ENCODE data around the gene PSMC3.

The PSMC3 gene

DNA sequence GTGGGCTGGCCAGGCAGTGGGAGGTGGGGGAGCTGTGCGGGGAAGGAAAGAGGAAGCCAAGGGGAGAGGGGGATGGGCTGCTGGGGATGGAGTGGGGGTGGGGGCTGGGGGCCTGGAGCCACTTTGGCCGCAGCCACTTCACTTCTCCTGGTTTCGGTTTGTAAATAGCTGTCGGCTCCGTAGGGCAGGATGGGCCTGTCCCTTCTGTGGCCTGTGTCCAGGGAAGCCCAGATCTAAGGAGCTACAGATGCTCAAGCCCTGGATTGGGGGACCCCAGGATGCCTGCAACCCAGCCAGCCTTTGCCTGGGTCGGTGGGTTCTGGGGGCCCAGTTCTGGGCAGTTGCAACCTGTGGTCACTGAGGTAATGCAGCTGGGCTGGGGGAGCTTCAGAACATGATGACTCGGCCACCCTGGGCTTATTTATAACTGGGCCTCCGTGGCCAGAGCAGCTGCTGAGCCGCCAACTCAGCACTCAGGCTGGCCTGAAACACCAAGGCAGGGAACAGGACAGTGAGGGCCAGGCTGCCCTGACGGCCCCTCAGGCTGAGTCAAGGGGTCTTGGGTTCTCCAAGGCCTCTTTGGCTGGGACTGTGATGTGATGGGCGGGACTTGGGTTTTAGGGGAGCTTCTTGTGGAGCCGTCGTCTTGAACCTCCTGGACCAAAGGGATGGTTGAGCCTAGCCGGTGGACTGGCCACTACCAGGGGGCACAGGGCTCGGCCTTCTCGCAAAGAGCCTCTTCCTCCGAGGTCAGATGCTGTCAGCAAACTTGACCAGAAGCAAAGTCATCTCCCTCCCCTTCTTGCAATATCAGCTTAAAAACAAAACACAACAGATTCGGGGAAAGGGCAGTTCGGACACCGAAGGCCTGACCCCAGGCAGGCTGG, 32.8 kb downstream of the PSMC3 start:
- Histone ChIP-seq H3K36me3 (ENCODE audit: control insufficient read depth in 2 of 2, insufficient read depth in 2 of 2, low read length in 2 of 2) (no peaks in the 10 kb centered on the region), H3K4me1 (ENCODE audit: control insufficient read depth, insufficient read depth, low read length) (peaks cover 7% of the 10 kb centered on the region), H3K9me3 (ENCODE audit: control insufficient read depth in 2 of 2, low read length in 2 of 2) (no peaks in the 10 kb centered on the region), H3K4me3 (ENCODE audit: low read length in 2 of 2) (no peak overlapping the region), H3K27ac (ENCODE audit: low read length) (peak overlapping the region; percentile 24), H3K27me3 (ENCODE audit: control insufficient read depth in 1 of 2, insufficient read depth in 2 of 2, low read length in 2 of 2) (no peaks in the 10 kb centered on the region), H3K9ac (ENCODE audit: low read length in 2 of 2) (no peak overlapping the region)

DNA sequence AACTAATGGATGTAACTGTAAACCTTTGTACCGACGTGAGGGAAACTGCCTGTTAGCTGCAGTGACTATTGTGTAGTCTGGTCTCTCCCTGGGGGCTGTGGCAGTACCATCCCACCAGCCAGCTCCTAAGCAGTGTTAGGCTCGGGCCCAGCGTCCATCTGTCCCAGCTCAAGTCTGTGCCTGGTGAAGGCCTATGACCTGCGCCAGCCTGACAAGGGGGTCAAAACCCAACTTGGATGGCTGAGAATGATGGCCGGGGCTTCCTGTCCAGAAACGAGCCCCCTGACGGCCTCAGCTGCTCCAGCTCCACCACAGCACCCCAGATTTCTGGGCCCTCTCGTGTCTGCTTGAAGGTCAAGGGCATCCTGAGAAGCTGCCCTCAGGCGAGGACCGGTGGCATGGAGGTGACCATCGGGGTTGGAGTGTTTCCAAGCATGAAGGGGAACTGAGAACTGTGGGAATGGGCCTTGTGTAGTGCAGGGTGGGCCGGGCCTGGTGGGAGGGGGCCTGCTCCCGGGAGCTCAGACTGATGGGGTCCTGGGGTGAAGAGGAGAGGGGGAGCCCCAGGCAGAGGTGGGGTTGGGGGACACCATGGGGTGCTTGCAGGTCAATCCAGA, 33.6 kb downstream of the PSMC3 start:
- no peaks in the 10 kb centered on the region for H3K9me3 ChIP-seq (ENCODE audit: control insufficient read depth in 2 of 2, low read length in 2 of 2)
- H3K27ac ChIP-seq (ENCODE audit: low read length): no peak overlapping the region
- H3K4me1 ChIP-seq (ENCODE audit: control insufficient read depth, insufficient read depth, low read length): peaks cover 7% of the 10 kb centered on the region
- H3K27me3 ChIP-seq (ENCODE audit: control insufficient read depth in 1 of 2, insufficient read depth in 2 of 2, low read length in 2 of 2): no peaks in the 10 kb centered on the region
- no peaks in the 10 kb centered on the region for H3K36me3 ChIP-seq (ENCODE audit: control insufficient read depth in 2 of 2, insufficient read depth in 2 of 2, low read length in 2 of 2)
- no peak overlapping the region for H3K9ac ChIP-seq (ENCODE audit: low read length in 2 of 2)
- no peak overlapping the region for H3K4me3 ChIP-seq (ENCODE audit: low read length in 2 of 2)

DNA sequence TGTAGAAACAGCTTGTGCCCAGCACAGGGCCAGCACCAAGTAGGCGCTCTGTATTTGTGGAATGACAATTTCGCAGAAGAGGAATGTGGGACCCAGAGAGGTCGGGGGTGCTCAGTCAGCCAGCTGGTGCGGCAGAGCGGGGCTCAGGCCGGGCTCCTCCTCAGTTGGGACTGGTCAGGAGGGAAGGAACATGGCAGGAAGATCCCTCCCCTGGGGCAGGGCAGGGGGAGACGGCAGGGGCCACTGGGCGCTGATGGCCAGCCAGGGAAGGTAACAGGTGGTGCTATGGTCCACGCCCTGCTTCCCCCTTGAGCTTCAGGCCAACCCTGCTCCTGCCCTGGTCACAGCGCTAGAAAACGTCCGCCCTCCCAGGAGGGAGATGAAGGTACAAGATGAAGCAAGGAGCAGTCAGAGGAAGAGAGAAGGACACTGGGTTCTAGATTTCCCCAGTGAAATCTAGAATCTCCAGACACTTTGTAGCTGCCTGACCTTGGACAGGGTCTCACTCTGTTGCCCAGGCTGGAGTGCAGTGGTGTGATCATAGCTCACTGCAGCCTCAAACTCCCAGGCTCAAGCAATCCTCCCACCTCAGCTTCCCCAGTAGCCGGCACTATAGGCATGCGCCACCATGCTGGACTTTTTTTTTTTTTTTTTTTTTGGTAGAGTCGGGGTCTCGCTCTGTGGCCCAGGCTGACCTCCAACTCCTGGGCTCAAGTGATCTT, 34.4 kb downstream of the PSMC3 start:
- Histone ChIP-seq H3K36me3 (ENCODE audit: control insufficient read depth in 2 of 2, insufficient read depth in 2 of 2, low read length in 2 of 2) (no peaks in the 10 kb centered on the region), H3K4me3 (ENCODE audit: low read length in 2 of 2) (no peak overlapping the region), H3K27me3 (ENCODE audit: control insufficient read depth in 1 of 2, insufficient read depth in 2 of 2, low read length in 2 of 2) (no peaks in the 10 kb centered on the region), H3K9me3 (ENCODE audit: control insufficient read depth in 2 of 2, low read length in 2 of 2) (no peaks in the 10 kb centered on the region), H3K27ac (ENCODE audit: low read length) (no peak overlapping the region), H3K9ac (ENCODE audit: low read length in 2 of 2) (no peak overlapping the region), H3K4me1 (ENCODE audit: control insufficient read depth, insufficient read depth, low read length) (peaks cover 7% of the 10 kb centered on the region)

DNA sequence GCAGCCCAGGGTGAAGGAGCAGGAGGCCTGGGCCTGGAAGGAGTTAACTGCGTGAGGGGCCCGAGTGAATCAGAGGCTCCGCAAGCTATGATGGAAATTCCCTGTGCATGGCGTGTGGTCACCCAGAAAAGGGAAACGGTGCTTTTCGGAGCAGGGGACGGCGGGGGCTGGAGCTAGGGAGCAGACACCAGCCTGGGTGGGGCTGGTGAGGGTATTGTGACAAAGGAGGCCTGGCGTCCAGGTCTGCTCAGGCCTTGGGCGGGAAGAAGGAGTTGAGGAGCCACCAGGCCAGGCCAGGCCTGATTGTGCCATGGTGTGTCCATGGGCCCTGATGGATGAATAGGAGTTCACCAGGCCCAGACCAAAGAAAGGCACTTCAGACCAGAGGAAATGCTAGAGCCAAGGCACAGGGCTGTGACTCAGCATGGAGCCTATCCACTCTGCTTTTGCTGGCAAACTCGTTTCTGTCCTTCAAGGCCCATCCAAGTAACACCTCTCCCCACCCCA, 35.1 kb downstream of the PSMC3 start:
- Histone ChIP-seq H3K4me1 (ENCODE audit: control insufficient read depth, insufficient read depth, low read length) (peaks cover 7% of the 10 kb centered on the region), H3K9me3 (ENCODE audit: control insufficient read depth in 2 of 2, low read length in 2 of 2) (no peaks in the 10 kb centered on the region), H3K9ac (ENCODE audit: low read length in 2 of 2) (no peak overlapping the region), H3K27ac (ENCODE audit: low read length) (no peak overlapping the region), H3K4me3 (ENCODE audit: low read length in 2 of 2) (no peak overlapping the region), H3K36me3 (ENCODE audit: control insufficient read depth in 2 of 2, insufficient read depth in 2 of 2, low read length in 2 of 2) (no peaks in the 10 kb centered on the region), H3K27me3 (ENCODE audit: control insufficient read depth in 1 of 2, insufficient read depth in 2 of 2, low read length in 2 of 2) (no peaks in the 10 kb centered on the region)

DNA sequence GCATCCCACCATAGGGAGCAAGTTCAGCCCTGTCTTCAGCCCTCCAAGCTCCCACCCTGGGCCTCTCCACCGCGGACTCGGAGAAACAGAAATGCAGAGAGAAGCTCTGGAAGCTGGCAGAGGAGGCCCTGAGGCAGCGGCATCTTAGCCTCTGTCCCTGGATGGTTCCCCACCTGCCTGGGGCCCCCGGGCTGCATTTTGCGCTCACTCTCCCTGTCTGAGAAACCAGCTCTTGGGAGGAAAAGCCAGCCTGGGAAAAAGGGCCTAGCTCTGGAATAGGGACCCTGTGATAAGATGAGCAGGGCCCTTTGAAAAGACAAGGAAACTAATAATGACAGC, 35.8 kb downstream of the PSMC3 start:
- Histone ChIP-seq H3K27me3 (ENCODE audit: control insufficient read depth in 1 of 2, insufficient read depth in 2 of 2, low read length in 2 of 2) (no peaks in the 10 kb centered on the region), H3K9ac (ENCODE audit: low read length in 2 of 2) (no peak overlapping the region), H3K27ac (ENCODE audit: low read length) (no peak overlapping the region), H3K36me3 (ENCODE audit: control insufficient read depth in 2 of 2, insufficient read depth in 2 of 2, low read length in 2 of 2) (no peaks in the 10 kb centered on the region), H3K9me3 (ENCODE audit: control insufficient read depth in 2 of 2, low read length in 2 of 2) (no peaks in the 10 kb centered on the region), H3K4me3 (ENCODE audit: low read length in 2 of 2) (no peak overlapping the region), H3K4me1 (ENCODE audit: control insufficient read depth, insufficient read depth, low read length) (peaks cover 7% of the 10 kb centered on the region)

DNA sequence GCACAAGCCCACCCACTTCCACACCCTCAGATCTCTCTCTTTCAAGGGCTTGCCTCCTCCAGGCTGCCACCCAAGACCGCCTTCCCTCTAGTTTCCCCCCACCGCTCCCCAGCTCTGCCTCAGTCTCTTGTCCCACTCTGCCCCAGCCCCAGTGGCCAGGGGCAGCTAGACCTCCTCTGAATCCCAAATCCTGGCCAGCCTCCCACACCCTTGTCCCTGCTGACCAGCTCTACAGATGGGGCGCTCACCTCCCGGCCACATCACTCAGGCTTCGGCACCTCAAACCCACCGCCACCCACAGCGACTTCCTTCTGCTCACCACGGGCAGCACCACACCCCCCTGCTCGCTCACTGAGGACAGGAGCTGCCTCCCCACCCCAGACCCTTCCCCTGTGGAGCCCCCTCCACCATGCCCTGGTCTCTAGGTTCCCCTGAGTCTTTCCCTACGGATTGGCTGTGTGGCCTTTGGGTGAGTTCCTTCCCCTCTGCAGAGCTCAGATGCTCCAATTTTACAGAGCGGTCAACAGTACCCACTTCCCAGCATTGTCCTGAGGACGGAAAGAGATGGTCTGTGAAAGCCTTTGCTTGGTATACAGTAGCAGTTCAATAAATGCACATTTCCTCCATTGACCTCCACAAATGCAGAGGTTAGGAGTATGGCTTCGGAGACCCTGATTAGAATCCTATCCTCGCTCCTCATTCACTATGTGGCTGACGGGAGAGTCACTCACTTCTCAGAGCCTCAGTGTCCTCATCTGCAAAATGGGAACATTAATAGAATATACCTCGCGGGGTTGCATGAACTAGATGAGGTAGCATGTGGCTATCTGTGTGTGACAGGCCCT, 36.4 kb downstream of the PSMC3 start:
- Histone ChIP-seq H3K36me3 (ENCODE audit: control insufficient read depth in 2 of 2, insufficient read depth in 2 of 2, low read length in 2 of 2) (no peaks in the 10 kb centered on the region), H3K9me3 (ENCODE audit: control insufficient read depth in 2 of 2, low read length in 2 of 2) (no peaks in the 10 kb centered on the region), H3K9ac (ENCODE audit: low read length in 2 of 2) (no peak overlapping the region), H3K4me1 (ENCODE audit: control insufficient read depth, insufficient read depth, low read length) (peaks cover 2% of the 10 kb centered on the region), H3K27ac (ENCODE audit: low read length) (no peak overlapping the region), H3K4me3 (ENCODE audit: low read length in 2 of 2) (no peak overlapping the region), H3K27me3 (ENCODE audit: control insufficient read depth in 1 of 2, insufficient read depth in 2 of 2, low read length in 2 of 2) (no peaks in the 10 kb centered on the region)

DNA sequence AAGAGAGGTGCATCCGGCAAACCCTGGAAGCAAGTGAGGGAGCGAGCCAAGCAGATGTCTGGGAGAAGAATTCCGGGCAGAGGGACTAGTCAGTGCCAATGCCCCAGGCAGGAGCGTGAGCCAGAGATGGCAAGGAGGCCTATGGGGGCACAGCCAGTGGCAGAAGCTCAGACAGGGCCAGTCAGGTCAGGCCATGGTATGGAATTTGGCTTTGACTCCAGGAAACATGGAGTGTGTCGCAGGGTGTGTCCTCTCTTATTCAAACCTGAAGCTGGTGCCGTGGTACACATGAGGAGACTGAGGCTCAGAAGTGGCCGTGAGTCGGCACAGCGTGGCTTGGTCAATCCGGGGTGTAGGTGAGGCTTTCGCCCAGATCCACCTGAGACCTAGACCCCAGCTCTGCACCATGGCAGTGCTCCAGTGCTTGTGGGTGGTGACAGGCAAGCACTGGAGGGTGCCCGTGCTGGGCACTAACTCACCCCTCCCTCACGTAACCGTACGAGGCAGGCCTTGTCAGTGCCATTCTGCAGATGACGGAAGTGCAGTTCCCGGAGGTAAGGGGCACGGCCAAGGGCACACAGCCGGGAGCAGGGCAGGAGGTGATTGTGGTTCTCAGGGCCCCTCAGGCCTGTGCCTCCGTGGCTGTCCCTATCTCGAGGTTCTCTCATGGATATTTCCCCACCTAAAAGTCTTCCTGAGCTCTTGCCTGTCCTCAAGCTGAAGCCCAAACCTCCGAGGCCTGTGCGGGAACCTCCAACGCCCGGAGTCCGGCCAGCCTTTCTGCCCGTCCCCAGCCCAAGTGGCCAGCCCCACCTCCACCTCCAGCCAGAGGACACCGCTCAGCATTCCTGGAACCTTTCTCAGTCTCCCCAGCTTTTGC, 37.3 kb downstream of the PSMC3 start:
- Histone ChIP-seq H3K9me3 (ENCODE audit: control insufficient read depth in 2 of 2, low read length in 2 of 2) (no peaks in the 10 kb centered on the region), H3K4me1 (ENCODE audit: control insufficient read depth, insufficient read depth, low read length) (peaks cover 2% of the 10 kb centered on the region), H3K9ac (ENCODE audit: low read length in 2 of 2) (no peak overlapping the region), H3K36me3 (ENCODE audit: control insufficient read depth in 2 of 2, insufficient read depth in 2 of 2, low read length in 2 of 2) (no peaks in the 10 kb centered on the region), H3K4me3 (ENCODE audit: low read length in 2 of 2) (no peak overlapping the region), H3K27me3 (ENCODE audit: control insufficient read depth in 1 of 2, insufficient read depth in 2 of 2, low read length in 2 of 2) (no peaks in the 10 kb centered on the region), H3K27ac (ENCODE audit: low read length) (no peak overlapping the region)

DNA sequence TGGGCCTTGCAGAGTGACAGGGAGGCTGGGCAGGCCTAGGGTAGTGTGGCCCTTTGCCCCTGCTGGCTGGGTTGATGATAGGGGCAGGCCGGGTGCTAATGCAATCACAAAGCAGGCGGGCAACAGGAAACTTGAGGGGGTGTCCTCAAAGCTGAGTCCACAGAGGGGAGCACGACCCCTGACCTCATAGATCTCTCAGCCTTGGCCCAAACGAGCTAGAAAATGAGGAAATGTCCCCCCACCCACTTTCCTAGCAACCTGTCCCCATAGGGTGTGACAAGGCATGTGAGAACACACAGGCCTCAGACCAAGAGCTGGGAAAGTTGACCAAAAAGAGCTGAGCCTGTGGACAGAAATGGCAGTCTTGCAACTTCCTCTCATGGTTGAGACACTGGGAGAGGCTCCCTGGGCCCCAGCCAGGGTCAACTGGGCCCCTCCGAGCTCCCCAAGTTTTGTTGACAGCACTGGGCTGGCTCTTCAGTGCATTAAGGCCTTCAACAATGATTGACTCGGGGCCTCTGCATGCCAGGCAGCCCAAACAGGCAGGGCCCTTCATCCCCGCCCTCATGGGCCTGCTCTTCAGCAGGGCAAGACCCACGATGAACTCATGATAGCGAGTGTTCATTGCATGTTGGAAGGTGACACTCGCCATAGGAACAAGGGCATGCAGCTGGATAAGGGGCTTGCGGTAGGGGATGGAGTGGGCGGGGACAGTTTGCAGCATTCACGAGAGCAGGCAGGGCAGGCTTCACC, 38.1 kb downstream of the PSMC3 start:
- Histone ChIP-seq H3K9me3 (ENCODE audit: control insufficient read depth in 2 of 2, low read length in 2 of 2) (no peaks in the 10 kb centered on the region), H3K4me1 (ENCODE audit: control insufficient read depth, insufficient read depth, low read length) (peaks cover 2% of the 10 kb centered on the region), H3K4me3 (ENCODE audit: low read length in 2 of 2) (no peak overlapping the region), H3K27me3 (ENCODE audit: control insufficient read depth in 1 of 2, insufficient read depth in 2 of 2, low read length in 2 of 2) (no peaks in the 10 kb centered on the region), H3K27ac (ENCODE audit: low read length) (no peak overlapping the region), H3K9ac (ENCODE audit: low read length in 2 of 2) (no peak overlapping the region), H3K36me3 (ENCODE audit: control insufficient read depth in 2 of 2, insufficient read depth in 2 of 2, low read length in 2 of 2) (no peaks in the 10 kb centered on the region)

DNA sequence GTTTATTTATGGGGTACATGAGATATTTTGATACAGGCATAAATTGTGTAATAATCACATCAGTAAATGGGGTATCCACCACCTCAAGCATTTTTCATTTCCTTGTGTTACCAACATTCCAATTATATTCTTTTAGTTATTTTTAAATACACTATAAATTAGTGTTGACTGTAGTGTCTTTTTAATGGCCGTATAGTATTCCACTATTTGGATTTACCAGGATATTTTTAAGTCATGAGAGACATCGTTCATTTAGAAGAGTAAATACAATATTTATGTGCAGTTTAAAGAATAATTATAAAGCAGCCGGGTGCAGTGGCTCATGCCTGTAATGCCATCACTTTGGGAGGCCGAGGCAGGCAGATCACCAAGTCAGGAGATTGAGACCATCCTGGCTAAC, 41.7 kb downstream of the PSMC3 start:
- no peak overlapping the region for H3K27ac ChIP-seq (ENCODE audit: low read length)
- no peaks in the 10 kb centered on the region for H3K36me3 ChIP-seq (ENCODE audit: control insufficient read depth in 2 of 2, insufficient read depth in 2 of 2, low read length in 2 of 2)
- no peaks in the 10 kb centered on the region for H3K27me3 ChIP-seq (ENCODE audit: control insufficient read depth in 1 of 2, insufficient read depth in 2 of 2, low read length in 2 of 2)
- peaks cover 2% of the 10 kb centered on the region for H3K4me1 ChIP-seq (ENCODE audit: control insufficient read depth, insufficient read depth, low read length)
- H3K9ac ChIP-seq (ENCODE audit: low read length in 2 of 2): no peak overlapping the region
- no peaks in the 10 kb centered on the region for H3K9me3 ChIP-seq (ENCODE audit: control insufficient read depth in 2 of 2, low read length in 2 of 2)
- H3K4me3 ChIP-seq (ENCODE audit: low read length in 2 of 2): no peak overlapping the region
